ENCODE data around the gene CMTM5. TPM values are rescaled to one million over a fixed set of nuclear protein-coding genes. Genes with fewer than 3 reads are reported as not detected.
"Not testable (repeated sequence)": the region's sequence is repeated elsewhere in the genome, so short reads cannot be mapped to it uniquely, and the experiment has no call there.

Gene CMTM5
- total RNA-seq, 8 experiments from 2014 or later: 0.05 to 2.0 (median 0.40) TPM; not detected in 1

DNA sequence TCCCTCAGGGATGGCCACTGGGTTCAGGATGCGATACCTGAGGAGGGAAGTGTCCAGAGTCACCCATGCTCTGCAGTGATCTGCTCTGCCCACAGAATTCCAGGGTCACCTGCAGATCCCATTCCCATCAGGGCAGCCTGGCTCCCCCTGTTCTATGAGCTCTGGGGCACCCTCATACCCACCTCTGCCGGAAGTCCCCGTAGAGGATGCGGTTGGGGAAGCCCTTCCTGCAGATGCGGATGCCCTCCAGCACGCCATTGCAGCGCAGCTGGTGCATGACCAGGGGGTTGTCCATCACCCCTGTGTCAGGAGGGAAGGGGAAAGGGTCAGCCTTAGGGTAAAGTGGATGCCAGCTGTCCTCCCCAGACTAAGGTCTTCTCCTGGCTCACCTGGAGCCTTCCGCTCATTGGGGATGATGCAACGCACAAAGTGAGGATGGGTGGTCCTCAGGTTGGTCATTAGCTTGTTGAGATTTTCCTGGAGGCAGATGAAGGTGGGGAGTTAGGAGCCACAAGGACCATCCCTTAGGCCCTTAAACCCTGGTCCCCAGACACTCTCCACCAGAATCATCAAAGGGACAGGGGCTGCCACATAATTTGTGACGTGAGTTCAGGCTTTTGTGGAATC lies 20.0 kb downstream of the CMTM5 start:
- no peak overlapping the region for H3K4me3 ChIP-seq
- ATAC-seq (replicated peaks in 6 of 8): no peak
- in situ Hi-C loops (cut with MboI; ENCODE audit: low pct_unique_long_range_greater_than_20kb in 2 of 9, low sequenced_read_pairs in 9 of 9, unreplicated experiment in 9 of 9): no loop called here
- no peak overlapping the region for H3K27ac ChIP-seq
- 39 to 100% (median 89%) methylated on average over 1 to 7 of the region's 10 CpGs; no CpG with 5 or more reads in 3 of the 10 experiments for WGBS, 10 experiments
- no peaks in the 10 kb centered on the region for H3K4me1 ChIP-seq (replicated peaks in 1 of 2)

DNA sequence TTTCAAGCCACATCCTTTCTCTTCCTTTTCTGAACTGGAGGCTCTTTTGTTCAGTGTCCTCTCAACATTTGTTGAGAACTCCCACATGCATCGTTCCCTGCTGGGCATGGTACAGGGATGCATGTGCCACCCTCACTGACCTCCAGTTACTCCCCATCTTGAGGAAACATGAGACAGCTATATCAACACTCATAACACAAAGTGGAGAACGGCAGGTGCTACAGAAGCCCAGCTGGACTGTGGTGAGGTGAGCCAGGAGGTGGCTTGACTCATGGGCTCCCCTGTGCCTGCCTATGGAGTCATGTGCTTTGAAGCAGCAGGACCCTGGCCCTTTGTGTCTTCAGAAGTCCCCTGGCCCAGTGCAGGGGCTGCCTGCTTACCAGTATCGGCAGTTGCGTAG lies 21.5 kb downstream of the CMTM5 start:
- no peak for ATAC-seq (replicated peaks in 6 of 8)
- 43 to 80% (median 53%) methylated on average over 1 to 3 of the region's 4 CpGs; no CpG with 5 or more reads in 6 of the 10 experiments for WGBS, 10 experiments
- H3K27ac ChIP-seq: no peak overlapping the region
- in situ Hi-C loops (cut with MboI; ENCODE audit: low pct_unique_long_range_greater_than_20kb in 2 of 9, low sequenced_read_pairs in 9 of 9, unreplicated experiment in 9 of 9): no loop called here
- H3K4me3 ChIP-seq: no peak overlapping the region
- no peaks in the 10 kb centered on the region for H3K4me1 ChIP-seq (replicated peaks in 1 of 2)

DNA sequence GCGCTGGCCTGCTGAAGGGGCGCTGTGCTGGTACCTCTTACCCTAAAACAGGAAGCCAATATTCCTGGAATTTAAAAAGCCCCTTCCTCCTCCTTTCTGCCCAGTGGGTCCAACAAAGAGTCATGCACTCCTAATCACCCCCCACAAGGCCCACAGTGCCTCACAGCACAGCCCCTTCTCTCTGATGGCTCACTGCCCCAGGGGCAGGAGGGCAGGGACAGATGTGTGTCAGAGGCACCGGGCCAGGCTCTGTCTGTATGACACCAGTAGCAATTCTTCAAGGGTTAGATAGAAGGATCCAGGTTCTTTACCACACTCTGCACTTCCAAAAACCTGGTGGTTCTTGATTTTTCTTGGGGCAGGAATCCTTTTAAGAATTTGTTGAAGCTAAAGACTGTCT lies 22.3 kb downstream of the CMTM5 start:
- Histone ChIP-seq H3K27ac (no peak overlapping the region), H3K4me1 (replicated peaks in 1 of 2) (no peaks in the 10 kb centered on the region), H3K4me3 (no peak overlapping the region)
- ATAC-seq (replicated peaks in 6 of 8): no peak
- in situ Hi-C loops (cut with MboI; ENCODE audit: low pct_unique_long_range_greater_than_20kb in 2 of 9, low sequenced_read_pairs in 9 of 9, unreplicated experiment in 9 of 9): no loop called here
- WGBS, 10 experiments: 67 to 93% methylated on average over 2 to 3 of the region's 3 CpGs; no CpG with 5 or more reads in 8 of the 10 experiments

DNA sequence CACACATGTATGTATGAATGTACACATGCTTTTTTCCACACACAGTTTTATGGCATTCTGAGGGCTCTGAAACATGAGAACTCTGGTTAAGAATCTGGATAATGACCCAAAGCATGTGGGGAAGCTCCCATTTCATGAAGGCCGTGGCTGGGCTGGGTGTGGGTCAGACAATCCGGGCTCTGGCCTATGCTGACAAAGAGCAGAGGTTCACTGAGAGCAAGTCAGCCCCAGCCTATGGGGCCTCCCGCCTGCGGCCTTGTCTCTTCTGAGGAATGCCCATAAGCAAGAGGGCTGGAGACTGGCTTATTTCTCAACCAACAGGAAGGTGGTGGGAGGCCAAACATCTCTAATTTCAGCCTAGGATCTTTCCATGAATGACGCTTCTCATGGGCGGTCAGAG lies 22.7 kb downstream of the CMTM5 start:
- peak in 3 of 8 experiments; percentile 34 to 80 (median 59) for ATAC-seq (replicated peaks in 6 of 8)
- WGBS, 10 experiments: 25 to 93% (median 81%) methylated on average over 1 to 6 of the region's 6 CpGs; no CpG with 5 or more reads in 4 of the 10 experiments
- Histone ChIP-seq H3K27ac (no peak overlapping the region), H3K4me1 (replicated peaks in 1 of 2) (no peaks in the 10 kb centered on the region), H3K4me3 (no peak overlapping the region)
- in situ Hi-C loops (cut with MboI; ENCODE audit: low pct_unique_long_range_greater_than_20kb in 2 of 9, low sequenced_read_pairs in 9 of 9, unreplicated experiment in 9 of 9): no loop called here

DNA sequence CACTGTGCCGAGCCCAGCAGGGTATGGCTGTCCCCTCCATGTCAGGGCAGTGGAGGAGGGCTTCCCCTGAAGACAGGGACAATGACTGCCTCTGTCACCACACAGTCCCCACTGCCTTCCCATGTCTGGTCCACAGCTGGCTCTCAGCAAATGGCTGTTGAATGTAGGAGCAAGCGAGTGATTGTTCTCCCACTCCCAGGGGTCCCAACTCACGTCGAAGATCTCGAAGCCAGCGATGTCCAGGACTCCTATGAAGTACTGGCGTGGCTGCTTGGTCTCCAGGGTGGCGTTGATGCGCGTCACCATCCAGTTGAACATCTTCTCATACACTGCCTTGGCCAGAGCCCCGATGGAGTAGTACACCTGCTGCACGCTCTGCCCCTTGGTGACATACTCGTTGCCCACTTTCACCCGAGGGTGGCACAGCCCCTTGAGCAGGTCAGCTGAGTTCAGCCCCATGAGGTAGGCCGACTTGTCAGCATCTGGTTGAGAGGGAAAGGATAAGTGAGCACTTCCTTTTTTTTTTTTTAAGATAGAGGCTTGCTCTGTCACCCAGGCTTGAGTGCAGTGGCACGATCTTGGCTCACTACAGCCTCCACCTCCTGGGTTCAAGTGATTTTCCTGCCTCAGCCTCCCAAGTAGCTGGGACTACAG lies 23.8 kb downstream of the CMTM5 start:
- WGBS, 10 experiments: 20 to 92% (median 77%) methylated on average over 2 to 11 of the region's 16 CpGs; no CpG with 5 or more reads in 3 of the 10 experiments
- H3K4me1 ChIP-seq (replicated peaks in 1 of 2); ATAC-seq (replicated peaks in 6 of 8); H3K4me3 ChIP-seq; in situ Hi-C loops (cut with MboI; ENCODE audit: low pct_unique_long_range_greater_than_20kb in 2 of 9, low sequenced_read_pairs in 9 of 9, unreplicated experiment in 9 of 9); H3K27ac ChIP-seq: not testable (repeated sequence)

DNA sequence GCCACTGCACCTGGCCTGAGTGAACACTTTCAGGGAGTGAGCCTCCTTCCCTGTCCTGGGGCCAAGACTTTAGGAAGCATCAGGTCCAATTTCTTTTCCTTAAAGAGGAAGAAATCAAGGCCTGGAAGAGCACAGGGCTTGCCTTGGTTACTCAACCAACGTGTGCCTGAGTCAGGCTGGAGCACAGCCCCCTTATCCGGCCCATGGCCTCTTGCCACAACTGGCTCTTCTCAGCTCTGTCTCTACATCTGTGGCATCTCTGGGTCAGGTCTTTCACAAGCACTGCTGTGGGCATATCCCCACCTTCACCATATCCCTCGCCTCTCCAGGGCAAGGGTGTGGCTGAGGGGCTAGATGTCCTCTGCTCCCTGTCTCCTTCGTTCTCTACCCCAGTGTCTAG lies 24.4 kb downstream of the CMTM5 start:
- in situ Hi-C loops (cut with MboI; ENCODE audit: low pct_unique_long_range_greater_than_20kb in 2 of 9, low sequenced_read_pairs in 9 of 9, unreplicated experiment in 9 of 9): no loop called here
- ATAC-seq (replicated peaks in 6 of 8): no peak
- H3K27ac ChIP-seq: no peak overlapping the region
- WGBS, 10 experiments: 17 to 60% (median 33%) methylated on average over 1 to 2 of the region's 4 CpGs; no CpG with 5 or more reads in 5 of the 10 experiments
- H3K4me3 ChIP-seq: no peak overlapping the region
- H3K4me1 ChIP-seq (replicated peaks in 1 of 2): no peaks in the 10 kb centered on the region

DNA sequence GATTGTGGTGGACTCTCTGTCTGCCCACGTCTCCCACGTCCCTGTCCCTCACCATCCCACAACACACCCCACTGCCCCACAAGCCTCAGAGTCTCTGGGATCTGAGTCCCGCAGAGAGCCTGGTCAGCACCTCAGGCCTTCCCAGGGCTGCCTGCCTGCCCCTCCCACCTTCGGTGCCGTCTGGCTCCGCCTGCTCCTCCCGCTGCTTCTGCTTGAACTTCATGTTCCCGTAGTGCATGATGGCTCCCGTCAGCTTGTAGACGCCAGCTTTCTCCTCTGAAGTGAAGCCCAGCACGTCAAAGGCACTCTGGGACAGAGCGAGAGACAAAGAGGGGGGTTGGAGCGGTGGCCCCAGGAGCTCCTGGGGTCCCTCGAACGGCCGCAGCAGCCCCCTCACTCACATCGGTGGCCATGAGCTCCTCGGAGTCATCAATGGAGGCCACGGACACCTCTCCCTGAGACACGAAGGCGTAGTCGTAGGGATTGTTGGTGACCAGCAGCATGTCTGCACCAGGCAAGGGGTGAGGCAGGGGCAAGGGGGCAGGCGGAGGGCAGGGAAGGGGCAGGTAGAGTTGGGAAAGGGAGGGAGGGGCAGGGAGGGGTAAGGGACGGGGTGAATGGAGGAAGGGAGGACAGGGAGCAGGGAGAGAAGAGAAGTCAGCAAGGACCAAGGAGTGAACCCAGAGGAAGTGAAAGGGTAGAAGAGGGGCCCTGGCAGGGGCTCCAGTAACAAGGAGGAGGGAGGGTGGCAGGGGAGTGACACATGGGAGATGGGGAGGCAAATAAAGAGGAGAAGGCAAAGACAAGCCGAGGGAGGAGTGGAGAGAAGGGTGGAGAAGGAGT lies 25.7 kb downstream of the CMTM5 start:
- Histone ChIP-seq H3K4me1 (replicated peaks in 1 of 2) (no peaks in the 10 kb centered on the region), H3K4me3 (no peak overlapping the region), H3K27ac (no peak overlapping the region)
- WGBS, 10 experiments: 0 to 60% (median 30%) methylated on average over 1 to 14 of the region's 25 CpGs; no CpG with 5 or more reads in 6 of the 10 experiments
- peak in 2 of 8 experiments; percentile 74 to 81 for ATAC-seq (replicated peaks in 6 of 8)
- in situ Hi-C loops (cut with MboI; ENCODE audit: low pct_unique_long_range_greater_than_20kb in 2 of 9, low sequenced_read_pairs in 9 of 9, unreplicated experiment in 9 of 9): no loop called here

DNA sequence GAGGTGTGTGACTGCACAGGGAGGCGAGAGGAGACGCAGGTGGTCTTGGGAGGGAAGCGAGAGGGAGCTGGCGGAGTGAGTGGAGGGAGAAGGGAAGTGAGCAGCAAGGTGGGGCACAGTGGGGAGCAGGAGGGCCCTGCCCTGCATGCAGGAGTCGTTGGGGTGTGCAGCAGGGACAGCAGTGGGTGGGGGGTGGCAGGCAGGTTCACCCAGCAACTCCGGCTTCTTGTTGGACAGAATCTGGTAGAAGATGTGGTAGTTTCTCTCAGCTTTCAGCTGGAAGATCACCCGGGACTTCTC lies 26.2 kb downstream of the CMTM5 start:
- Histone ChIP-seq H3K4me3 (no peak overlapping the region), H3K4me1 (replicated peaks in 1 of 2) (no peaks in the 10 kb centered on the region), H3K27ac (no peak overlapping the region)
- in situ Hi-C loops (cut with MboI; ENCODE audit: low pct_unique_long_range_greater_than_20kb in 2 of 9, low sequenced_read_pairs in 9 of 9, unreplicated experiment in 9 of 9): no loop called here
- WGBS, 10 experiments: 20 to 80% (median 79%) methylated on average over 1 to 4 of the region's 7 CpGs; no CpG with 5 or more reads in 5 of the 10 experiments
- no peak for ATAC-seq (replicated peaks in 6 of 8)

DNA sequence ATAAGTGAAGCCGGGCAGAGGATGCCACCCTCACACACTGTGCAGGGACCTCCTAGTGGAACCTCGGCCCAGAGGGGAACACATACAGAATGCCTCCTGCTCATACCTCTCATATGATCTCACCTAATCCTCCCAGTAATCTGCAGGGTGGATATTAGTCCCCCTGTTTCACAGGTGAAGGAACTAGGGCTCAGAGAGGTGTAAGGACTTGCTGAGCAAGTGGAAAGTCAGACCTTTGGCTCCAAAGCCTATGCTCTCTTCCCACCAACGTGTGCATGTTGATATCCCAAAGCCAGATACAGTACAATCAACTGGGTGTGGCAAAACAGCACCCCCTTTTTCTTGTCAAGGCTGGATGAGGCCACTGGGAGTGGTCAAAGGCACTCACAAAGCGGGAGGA lies 27.1 kb downstream of the CMTM5 start:
- in situ Hi-C loops (cut with MboI; ENCODE audit: low pct_unique_long_range_greater_than_20kb in 2 of 9, low sequenced_read_pairs in 9 of 9, unreplicated experiment in 9 of 9): no loop called here
- WGBS, 10 experiments: 0 to 67% (median 20%) methylated on average over 1 to 2 of the region's 4 CpGs; no CpG with 5 or more reads in 5 of the 10 experiments
- H3K4me1 ChIP-seq (replicated peaks in 1 of 2): no peaks in the 10 kb centered on the region
- no peak for ATAC-seq (replicated peaks in 6 of 8)
- no peak overlapping the region for H3K4me3 ChIP-seq
- no peak overlapping the region for H3K27ac ChIP-seq

DNA sequence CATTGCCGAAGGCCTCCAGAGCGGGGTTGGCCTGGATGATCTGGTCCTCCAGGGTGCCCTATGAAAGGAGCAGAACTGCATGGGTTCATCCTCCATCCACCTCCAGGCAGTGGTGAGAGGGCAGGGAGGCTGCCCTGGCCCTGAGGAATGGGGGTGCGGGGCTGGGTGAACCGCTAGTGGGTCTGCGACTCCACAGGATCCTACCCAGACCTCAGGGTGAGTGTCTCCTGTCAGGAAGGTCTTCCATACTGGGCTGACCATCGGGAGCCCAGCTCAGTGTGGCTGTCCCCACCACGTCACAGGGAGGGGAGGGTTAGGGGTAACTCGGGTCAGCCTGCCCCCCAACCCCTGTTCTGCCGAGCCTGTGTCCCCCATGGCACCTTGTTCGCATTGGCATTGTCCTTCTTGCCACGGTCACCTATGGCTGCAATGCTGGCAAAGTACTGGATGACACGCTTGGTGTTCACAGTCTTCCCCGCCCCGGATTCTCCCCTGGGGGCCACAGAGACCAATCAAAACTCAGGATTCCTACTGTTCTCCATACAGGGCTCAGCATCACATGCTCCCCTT lies 27.6 kb downstream of the CMTM5 start:
- peak in 1 of 8 experiments; percentile 13 for ATAC-seq (replicated peaks in 6 of 8)
- H3K4me1 ChIP-seq (replicated peaks in 1 of 2): no peaks in the 10 kb centered on the region
- no peak overlapping the region for H3K27ac ChIP-seq
- in situ Hi-C loops (cut with MboI; ENCODE audit: low pct_unique_long_range_greater_than_20kb in 2 of 9, low sequenced_read_pairs in 9 of 9, unreplicated experiment in 9 of 9): no loop called here
- no peak overlapping the region for H3K4me3 ChIP-seq
- 40 to 93% (median 65%) methylated on average over 1 to 2 of the region's 14 CpGs; no CpG with 5 or more reads in 6 of the 10 experiments for WGBS, 10 experiments

DNA sequence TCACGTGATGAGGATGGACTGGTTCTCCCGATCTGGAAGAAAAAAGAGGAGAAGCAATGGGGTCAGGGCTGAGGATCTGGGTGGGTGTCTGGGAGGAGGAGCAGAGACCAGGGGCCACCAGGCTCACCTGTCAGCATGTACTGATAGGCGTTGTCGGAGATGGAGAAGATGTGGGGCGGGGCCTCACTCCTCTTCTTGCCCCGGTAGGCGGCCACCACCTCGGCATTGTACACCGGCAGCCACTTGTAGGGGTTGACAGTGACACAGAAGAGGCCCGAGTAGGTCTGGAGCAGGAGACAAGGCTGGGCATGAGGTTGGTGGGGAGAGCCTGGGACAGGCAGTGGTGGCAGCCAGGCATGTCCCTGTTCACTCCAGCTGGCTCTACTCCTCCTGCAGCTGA lies 28.2 kb downstream of the CMTM5 start:
- Histone ChIP-seq H3K4me3 (no peak overlapping the region), H3K27ac (no peak overlapping the region), H3K4me1 (replicated peaks in 1 of 2) (no peaks in the 10 kb centered on the region)
- no peak for ATAC-seq (replicated peaks in 6 of 8)
- WGBS, 10 experiments: 21 to 80% (median 60%) methylated on average over 1 to 7 of the region's 10 CpGs; no CpG with 5 or more reads in 7 of the 10 experiments
- in situ Hi-C loops (cut with MboI; ENCODE audit: low pct_unique_long_range_greater_than_20kb in 2 of 9, low sequenced_read_pairs in 9 of 9, unreplicated experiment in 9 of 9): no loop called here

DNA sequence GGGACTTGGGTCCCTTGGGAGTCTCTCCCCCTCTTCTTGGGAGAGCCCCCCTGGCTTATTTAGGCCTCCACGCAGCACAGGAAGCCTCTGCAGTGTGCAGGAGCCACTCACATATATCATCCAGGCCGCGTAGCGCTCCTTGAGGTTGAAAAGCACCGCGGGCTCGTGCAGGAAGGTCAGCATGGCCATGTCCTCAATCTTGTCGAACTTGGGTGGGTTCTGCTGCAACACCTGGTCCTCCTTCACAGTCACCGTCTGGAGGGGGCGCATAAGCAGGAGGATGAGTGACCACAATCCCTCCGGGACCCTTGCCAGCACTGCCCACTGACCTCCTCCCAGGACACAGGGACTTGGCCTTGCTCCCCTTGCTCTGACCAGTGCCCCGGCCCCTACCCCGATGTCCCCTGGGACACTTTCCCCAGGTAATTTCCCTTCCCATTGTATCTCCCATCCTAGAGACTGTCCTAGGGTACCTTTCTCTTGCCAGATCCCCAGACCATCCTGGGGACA lies 28.7 kb downstream of the CMTM5 start:
- Histone ChIP-seq H3K4me3 (no peak overlapping the region), H3K27ac (no peak overlapping the region), H3K4me1 (replicated peaks in 1 of 2) (no peaks in the 10 kb centered on the region)
- 67 to 100% (median 84%) methylated on average over 1 to 4 of the region's 13 CpGs; no CpG with 5 or more reads in 6 of the 10 experiments for WGBS, 10 experiments
- no peak for ATAC-seq (replicated peaks in 6 of 8)
- in situ Hi-C loops (cut with MboI; ENCODE audit: low pct_unique_long_range_greater_than_20kb in 2 of 9, low sequenced_read_pairs in 9 of 9, unreplicated experiment in 9 of 9): no loop called here

DNA sequence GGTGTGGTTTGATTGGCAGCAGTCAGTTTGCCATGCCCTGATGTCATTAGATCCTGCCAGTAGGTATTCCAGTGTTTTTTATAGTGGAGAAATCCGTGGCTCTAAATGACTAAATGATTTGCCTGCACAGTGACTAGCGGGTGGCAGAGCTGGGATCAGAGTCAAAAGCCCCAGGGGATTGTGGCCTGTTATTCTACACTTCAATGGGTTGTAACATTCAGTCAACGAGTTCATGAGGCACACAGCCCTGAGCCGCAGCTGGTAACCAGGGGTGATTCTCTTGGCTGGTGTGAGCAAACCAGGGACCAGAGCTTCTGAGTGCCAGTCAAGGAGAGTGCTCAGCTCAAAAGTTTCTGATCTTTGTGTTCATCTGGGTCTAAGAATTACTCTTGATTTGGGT lies 29.4 kb downstream of the CMTM5 start:
- in situ Hi-C loops (cut with MboI; ENCODE audit: low pct_unique_long_range_greater_than_20kb in 2 of 9, low sequenced_read_pairs in 9 of 9, unreplicated experiment in 9 of 9): no loop called here
- H3K4me1 ChIP-seq (replicated peaks in 1 of 2): no peaks in the 10 kb centered on the region
- no peak overlapping the region for H3K27ac ChIP-seq
- peak in 4 of 8 experiments; percentile 40 to 93 (median 50) for ATAC-seq (replicated peaks in 6 of 8)
- no peak overlapping the region for H3K4me3 ChIP-seq
- 0 to 29% (median 13%) methylated on average over 1 to 4 of the region's 4 CpGs; no CpG with 5 or more reads in 6 of the 10 experiments for WGBS, 10 experiments

All from motor neuron (in vitro differentiated cells).